Measurements from ENCODE around the gene NEURL4.

GRCh38 chr17:7326186-7326585, 2.9 kb downstream of the NEURL4 start:
- TF ChIP-seq CTCF (conservative IDR thresholded peaks at IDR 0.05; ENCODE audit: low read depth, low read length): no peak
- TF ChIP-seq EZH2 (IDR thresholded peaks at IDR 0.05; ENCODE audit: low read length, unreplicated experiment): no peak
- no peak for TF ChIP-seq EZH2phosphoT487 (IDR thresholded peaks at IDR 0.05; ENCODE audit: borderline replicate concordance, low read length)
